ENCODE data around the gene HOXB3.

The HOXB3 gene

GRCh38 chr17:48500435-48501426, 89.3 kb downstream of the HOXB3 start:
- no peak for DNase-seq (ENCODE audit: low spot score)

GRCh38 chr17:48499735-48500434, 90.2 kb downstream of the HOXB3 start:
- no peak for DNase-seq (ENCODE audit: low spot score)

GRCh38 chr17:48499248-48499647, 90.8 kb downstream of the HOXB3 start:
- DNase-seq (ENCODE audit: low spot score) = no peak

All from AG08396 (cell line).